ENCODE measurements around the gene FAM204A. TPM values are rescaled to one million over a fixed set of nuclear protein-coding genes. Genes with fewer than 3 reads are reported as not detected.
A peak's percentile ranks its signal among the peaks of the same experiment; 100 is the strongest.

The FAM204A gene
- total and polyA plus RNA-seq, 11 donors = 21.8 to 75.1 (median 58.3) TPM

- Histone ChIP-seq H3K36me3 (peaks cover 0 to 89% (median 72%) of the 10 kb centered on the region in 9 donors), H3K4me1 (peaks cover 0 to 5% (median 0%) of the 10 kb centered on the region in 12 donors), H3K27me3 (no peaks in the 10 kb centered on the region), H3K4me3 (no peak overlapping the region), H3K27ac (no peak overlapping the region), H3K9me3 (no peaks in the 10 kb centered on the region)
- intact Hi-C loops (cut with DNase I) = no loop called here
- 88 to 94% (median 91%) methylated on average over 4 of the region's 4 CpGs for WGBS, 4 donors
- no peak for ATAC-seq
- no peak for DNase-seq
- TF ChIP-seq CTCF (IDR thresholded peaks at IDR 0.05) (no peak), POLR2A (IDR thresholded peaks at IDR 0.05) (no peak)
Measured at GRCh38 chr10:118314882-118315281, 27.2 kb downstream of the FAM204A start.

GRCh38 chr10:118311505-118311904 is 30.6 kb downstream of the FAM204A start:
- Histone ChIP-seq H3K27ac (no peak overlapping the region), H3K4me3 (no peak overlapping the region), H3K9me3 (no peaks in the 10 kb centered on the region), H3K4me1 (peaks cover 0 to 19% (median 3%) of the 10 kb centered on the region in 12 donors), H3K36me3 (peaks cover 0 to 84% (median 74%) of the 10 kb centered on the region in 9 donors), H3K27me3 (no peaks in the 10 kb centered on the region)
- ATAC-seq (no peak), DNase-seq (no peak)
- WGBS, 4 donors = 61 to 87% (median 68%) methylated on average over 2 of the region's 2 CpGs
- intact Hi-C loops (cut with DNase I) = no loop called here
- TF ChIP-seq CTCF (IDR thresholded peaks at IDR 0.05) = no peak
- TF ChIP-seq POLR2A (IDR thresholded peaks at IDR 0.05) = no peak

GRCh38 chr10:118310822-118311221 is 31.3 kb downstream of the FAM204A start:
- WGBS, 4 donors = 62 to 82% (median 65%) methylated on average over 2 of the region's 2 CpGs
- TF ChIP-seq CTCF (IDR thresholded peaks at IDR 0.05) = no peak
- Histone ChIP-seq H3K4me3 (no peak overlapping the region), H3K27me3 (no peaks in the 10 kb centered on the region), H3K27ac (no peak overlapping the region), H3K9me3 (no peaks in the 10 kb centered on the region), H3K4me1 (peaks cover 0 to 19% (median 3%) of the 10 kb centered on the region in 12 donors), H3K36me3 (peaks cover 0 to 85% (median 74%) of the 10 kb centered on the region in 9 donors)
- intact Hi-C loops (cut with DNase I) = no loop called here
- ATAC-seq (no peak), DNase-seq (no peak)

GRCh38 chr10:118309911-118310310 is 32.2 kb downstream of the FAM204A start:
- H3K27ac ChIP-seq = peak overlapping the region in 1 of 12 donors; percentile 4
- peaks cover 0 to 19% (median 3%) of the 10 kb centered on the region in 12 donors for H3K4me1 ChIP-seq
- no peak overlapping the region for H3K4me3 ChIP-seq
- DNase-seq = no peak
- no peaks in the 10 kb centered on the region for H3K27me3 ChIP-seq
- TF ChIP-seq POLR2A (IDR thresholded peaks at IDR 0.05) (no peak), CTCF (IDR thresholded peaks at IDR 0.05) (no peak)
- ATAC-seq = no peak
- H3K36me3 ChIP-seq = peaks cover 0 to 85% (median 74%) of the 10 kb centered on the region in 9 donors
- intact Hi-C loops (cut with DNase I) = no loop called here
- 73 to 84% (median 73%) methylated on average over 2 of the region's 2 CpGs for WGBS, 4 donors
- no peaks in the 10 kb centered on the region for H3K9me3 ChIP-seq

All from heart left ventricle (tissue), 16 donors.